CD14-positive monocyte (primary cell): ENCODE measurements around the gene PLAC8L1. TPM values are rescaled to one million over a fixed set of nuclear protein-coding genes. Genes with fewer than 3 reads are reported as not detected.

ENCODE experiments used
- DNase-seq, 3 donors: peaks; one replicate each; pipeline ENCODE4 v3.0.0-alpha.2; 2011 to 2022
- H2AFZ ChIP-seq: 2 replicates; pipeline ENCODE4 v1.6.0; 2012; ENCODE audit warnings: mild to moderate bottlenecking, low read depth, low read length, inconsistent platforms; ENCODE audit not compliant: insufficient read depth, poor library complexity, severe bottlenecking
- H3K27ac ChIP-seq, 2 donors: 1 replicate in 1 of 2; 2 replicates in 1 of 2; pipeline ENCODE4 v1.5.1; 2012 to 2013; ENCODE audit warnings: low read length in 2 of 2, control low read depth in 1 of 2, inconsistent platforms in 1 of 2, low read depth in 1 of 2, mild to moderate bottlenecking in 1 of 2
- H3K27me3 ChIP-seq, 2 donors: one replicate each; pipeline versions ENCODE4 v1.6.0 to v1.6.1; 2011 to 2013; ENCODE audit warnings: low read length in 2 of 2; ENCODE audit not compliant: control insufficient read depth in 2 of 2, insufficient read depth in 2 of 2
- H3K36me3 ChIP-seq, 2 donors: replicated peaks in 1 of 2; 1 replicate in 1 of 2; 2 replicates in 1 of 2; pipeline versions ENCODE4 v1.5.1 to v1.6.1; 2012 to 2013; ENCODE audit warnings: low read length in 2 of 2, control low read depth in 1 of 2, inconsistent platforms in 1 of 2, mild to moderate bottlenecking in 1 of 2; ENCODE audit not compliant: insufficient read depth in 2 of 2, control insufficient read depth in 1 of 2
- H3K4me1 ChIP-seq, 2 donors: 1 replicate in 1 of 2; 2 replicates in 1 of 2; pipeline versions ENCODE4 v1.5.1 to v1.6.1; 2012 to 2013; ENCODE audit warnings: low read length in 2 of 2, control low read depth in 1 of 2, inconsistent platforms in 1 of 2, mild to moderate bottlenecking in 1 of 2, moderate library complexity in 1 of 2; ENCODE audit not compliant: insufficient read depth in 2 of 2, control insufficient read depth in 1 of 2
- H3K4me2 ChIP-seq: replicated peaks from 2 replicates; pipeline ENCODE3; 2012; ENCODE audit warnings: low read length, moderate library complexity, mild to moderate bottlenecking; ENCODE audit not compliant: poor library complexity, severe bottlenecking; ENCODE audit errors: extremely low read depth
- H3K4me3 ChIP-seq, 3 experiments: fragments of 200-600 bp in 1 of 3; sonication (generic) in 1 of 3; replicated peaks in 1 of 3; 1 replicate in 2 of 3; 2 replicates in 1 of 3; pipeline ENCODE4 v1.5.1; 2011 to 2013; ENCODE audit warnings: low read length in 3 of 3, mild to moderate bottlenecking in 3 of 3, control low read depth in 2 of 3, low read depth in 2 of 3, inconsistent platforms in 1 of 3, moderate library complexity in 1 of 3
- H3K79me2 ChIP-seq: 2 replicates; pipeline ENCODE4 v1.6.0; 2012; ENCODE audit warnings: mild to moderate bottlenecking, control low read depth, inconsistent platforms, low read length, moderate library complexity; ENCODE audit not compliant: insufficient read depth
- H3K9ac ChIP-seq: 2 replicates; pipeline ENCODE4 v1.6.0; 2017; ENCODE audit warnings: low read length, mild to moderate bottlenecking; ENCODE audit not compliant: insufficient read depth, poor library complexity, severe bottlenecking
- H3K9me3 ChIP-seq, 2 donors: replicated peaks in 1 of 2; 1 replicate in 1 of 2; 2 replicates in 1 of 2; pipeline versions ENCODE4 v1.5.1 to v1.6.1; 2012 to 2013; ENCODE audit warnings: low read length in 2 of 2, control low read depth in 1 of 2; ENCODE audit not compliant: control insufficient read depth in 1 of 2, insufficient read depth in 1 of 2
- H4K20me1 ChIP-seq: 2 replicates; pipeline ENCODE4 v1.6.0; 2012; ENCODE audit warnings: mild to moderate bottlenecking, low read length, control low read depth, moderate library complexity; ENCODE audit not compliant: insufficient read depth
- H3K27ac Mint-ChIP-seq, 7 donors: one replicate each; pipeline ENCODE4 v1.8.0; 2020; ENCODE audit warnings: mild to moderate bottlenecking in 7 of 7, mixed read lengths in 7 of 7, moderate library complexity in 6 of 7, inconsistent platforms in 2 of 7
- H3K27me3 Mint-ChIP-seq, 3 donors: one replicate each; pipeline ENCODE4 v1.8.0; 2021 to 2022; ENCODE audit warnings: low read depth in 3 of 3, mild to moderate bottlenecking in 3 of 3, mixed read lengths in 3 of 3, moderate library complexity in 3 of 3, inconsistent platforms in 1 of 3
- H3K36me3 Mint-ChIP-seq, 2 donors: one replicate each; pipeline ENCODE4 v1.8.0; 2020; ENCODE audit warnings: mixed read lengths in 2 of 2, inconsistent platforms in 1 of 2, mild to moderate bottlenecking in 1 of 2
- H3K4me1 Mint-ChIP-seq: one replicate; pipeline ENCODE4 v1.8.0; 2020; ENCODE audit warnings: mild to moderate bottlenecking, mixed read lengths
- H3K4me3 Mint-ChIP-seq, 2 donors: one replicate each; pipeline ENCODE4 v1.8.0; 2020; ENCODE audit warnings: mild to moderate bottlenecking in 2 of 2, mixed read lengths in 2 of 2, moderate library complexity in 1 of 2
- H3K9me3 Mint-ChIP-seq, 7 donors: one replicate each; pipeline ENCODE4 v1.8.0; 2020 to 2022; ENCODE audit warnings: mixed read lengths in 7 of 7, mild to moderate bottlenecking in 6 of 7, moderate library complexity in 6 of 7, inconsistent platforms in 2 of 7
- WGBS: methylation state at CpG from one replicate; pipeline ENCODE4 v1.1.5; 2013; ENCODE audit warnings: missing lambda C conversion rate; ENCODE audit not compliant: insufficient coverage; 5-methylcytosine and 5-hydroxymethylcytosine counted together
- intact Hi-C, 2 donors: fragments of 100-400 bp; cut with micrococcal nuclease; formaldehyde crosslinking; loops; one replicate each; pipeline versions ENCODE4 v1.15.0 to v1.15.1; 2023
- polyA plus RNA-seq, 3 donors: library from polyadenylated mRNA; depleted of rRNA in 1 of 3; unstranded in 2 of 3; stranded (reverse) in 1 of 3; fragments of 300-500 nt in 2 of 3; fragments of >200 nt in 1 of 3; fragmentation: Illumina TruSeq in 2 of 3; gene quantifications; 1 replicate in 2 of 3; 2 replicates in 1 of 3; pipeline ENCODE4 v1.2.3, GENCODE V29; 2012 to 2021
- TF ChIP-seq, protein P1 (sequence below): fragments of 200-600 bp; IDR thresholded peaks from one replicate; pipeline ENCODE4 v1.8.0; 2022; ENCODE audit warnings: antibody characterized with exemption, mild to moderate bottlenecking

Gene PLAC8L1
- polyA plus RNA-seq, 3 donors = not detected

- H3K4me3 ChIP-seq = no peak overlapping the region
- no peak overlapping the region for H3K9ac ChIP-seq
- no peaks in the 10 kb centered on the region for H3K79me2 ChIP-seq
- H3K27me3 ChIP-seq = no peaks in the 10 kb centered on the region
- intact Hi-C loops = no loop called here
- Mint-ChIP-seq H3K9me3 (no peaks in the 10 kb centered on the region), H3K27ac (peak overlapping the region in 2 of 7 donors; percentile 42 to 79), H3K36me3 (peaks cover 62 to 86% of the 10 kb centered on the region in 2 donors), H3K4me3 (no peak overlapping the region), H3K4me1 (peaks cover 3% of the 10 kb centered on the region), H3K27me3 (no peaks in the 10 kb centered on the region)
- DNase-seq = no peak
- 43% methylated on average over 3 of the region's 8 CpGs for WGBS
- no peak overlapping the region for H3K4me2 ChIP-seq
- no peak overlapping the region for H3K27ac ChIP-seq
- H2AFZ ChIP-seq = no peak overlapping the region
- no peaks in the 10 kb centered on the region for H4K20me1 ChIP-seq
- TF ChIP-seq, protein P1, sequence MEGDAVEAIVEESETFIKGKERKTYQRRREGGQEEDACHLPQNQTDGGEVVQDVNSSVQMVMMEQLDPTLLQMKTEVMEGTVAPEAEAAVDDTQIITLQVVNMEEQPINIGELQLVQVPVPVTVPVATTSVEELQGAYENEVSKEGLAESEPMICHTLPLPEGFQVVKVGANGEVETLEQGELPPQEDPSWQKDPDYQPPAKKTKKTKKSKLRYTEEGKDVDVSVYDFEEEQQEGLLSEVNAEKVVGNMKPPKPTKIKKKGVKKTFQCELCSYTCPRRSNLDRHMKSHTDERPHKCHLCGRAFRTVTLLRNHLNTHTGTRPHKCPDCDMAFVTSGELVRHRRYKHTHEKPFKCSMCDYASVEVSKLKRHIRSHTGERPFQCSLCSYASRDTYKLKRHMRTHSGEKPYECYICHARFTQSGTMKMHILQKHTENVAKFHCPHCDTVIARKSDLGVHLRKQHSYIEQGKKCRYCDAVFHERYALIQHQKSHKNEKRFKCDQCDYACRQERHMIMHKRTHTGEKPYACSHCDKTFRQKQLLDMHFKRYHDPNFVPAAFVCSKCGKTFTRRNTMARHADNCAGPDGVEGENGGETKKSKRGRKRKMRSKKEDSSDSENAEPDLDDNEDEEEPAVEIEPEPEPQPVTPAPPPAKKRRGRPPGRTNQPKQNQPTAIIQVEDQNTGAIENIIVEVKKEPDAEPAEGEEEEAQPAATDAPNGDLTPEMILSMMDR = no peak
- H3K9me3 ChIP-seq = no peaks in the 10 kb centered on the region
- H3K36me3 ChIP-seq = peaks cover 61 to 90% of the 10 kb centered on the region in 2 donors
- no peaks in the 10 kb centered on the region for H3K4me1 ChIP-seq
Measured at GRCh38 chr5:146137967-146138403, 32.6 kb upstream of the PLAC8L1 start.

- Mint-ChIP-seq H3K9me3 (no peaks in the 10 kb centered on the region), H3K27me3 (no peaks in the 10 kb centered on the region), H3K36me3 (peaks cover 72 to 83% of the 10 kb centered on the region in 2 donors), H3K4me3 (no peak overlapping the region), H3K27ac (no peak overlapping the region), H3K4me1 (no peaks in the 10 kb centered on the region)
- no peaks in the 10 kb centered on the region for H4K20me1 ChIP-seq
- H3K27ac ChIP-seq = no peak overlapping the region
- no peak overlapping the region for H3K4me2 ChIP-seq
- no peaks in the 10 kb centered on the region for H3K27me3 ChIP-seq
- no peaks in the 10 kb centered on the region for H3K9me3 ChIP-seq
- no peak overlapping the region for H3K4me3 ChIP-seq
- H3K79me2 ChIP-seq = no peaks in the 10 kb centered on the region
- H3K36me3 ChIP-seq = peaks cover 84 to 98% of the 10 kb centered on the region in 2 donors
- peak in 2 of 3 donors; percentile 3 to 11 for DNase-seq
- H3K9ac ChIP-seq = no peak overlapping the region
- intact Hi-C loops = no loop called here
- no CpG with 5 or more reads among the region's 3 CpGs for WGBS
- TF ChIP-seq, protein P1 = peak; percentile 60
- H3K4me1 ChIP-seq = no peaks in the 10 kb centered on the region
- H2AFZ ChIP-seq = no peak overlapping the region
Measured at GRCh38 chr5:146130440-146131045, 25.2 kb upstream of the PLAC8L1 start.
